Activated CD4-positive, alpha-beta T cell treated with anti-CD3 and anti-CD28 coated beads, Interleukin-2, amount 10 ng/mL, durations not matched to agents 24 days and 14 days (primary cell): ENCODE measurements around the gene ELP5. TPM values are rescaled to one million over a fixed set of nuclear protein-coding genes. Genes with fewer than 3 reads are reported as not detected.

Experiments
- DNase-seq: peaks from one replicate; pipeline ENCODE4 v3.0.0; 2022
- H3K27ac Mint-ChIP-seq: one replicate; pipeline ENCODE4 v1.8.0; 2022; ENCODE audit warnings: mild to moderate bottlenecking, mixed read lengths
- H3K27me3 Mint-ChIP-seq: one replicate; pipeline ENCODE4 v1.8.0; 2022; ENCODE audit warnings: mixed read lengths
- H3K36me3 Mint-ChIP-seq: one replicate; pipeline ENCODE4 v1.8.0; 2022; ENCODE audit warnings: low read depth, mild to moderate bottlenecking, mixed read lengths
- H3K4me1 Mint-ChIP-seq: one replicate; pipeline ENCODE4 v1.8.0; 2021; ENCODE audit warnings: mixed read lengths
- H3K4me3 Mint-ChIP-seq: one replicate; pipeline ENCODE4 v1.8.0; 2022; ENCODE audit warnings: mild to moderate bottlenecking, moderate library complexity, mixed read lengths
- H3K9me3 Mint-ChIP-seq: one replicate; pipeline ENCODE4 v1.8.0; 2021; ENCODE audit warnings: mixed read lengths
- intact Hi-C: fragments of 100-400 bp; cut with micrococcal nuclease; formaldehyde crosslinking; loops from one replicate; pipeline ENCODE4 v1.15.1; 2023
- total RNA-seq: library from RNA; stranded (reverse); gene quantifications from 2 replicates; pipeline ENCODE4 v1.2.3, GENCODE V29; 2022

ELP5 gene
- total RNA-seq, 1 donor from 2014 or later = 74.3 TPM

DNA sequence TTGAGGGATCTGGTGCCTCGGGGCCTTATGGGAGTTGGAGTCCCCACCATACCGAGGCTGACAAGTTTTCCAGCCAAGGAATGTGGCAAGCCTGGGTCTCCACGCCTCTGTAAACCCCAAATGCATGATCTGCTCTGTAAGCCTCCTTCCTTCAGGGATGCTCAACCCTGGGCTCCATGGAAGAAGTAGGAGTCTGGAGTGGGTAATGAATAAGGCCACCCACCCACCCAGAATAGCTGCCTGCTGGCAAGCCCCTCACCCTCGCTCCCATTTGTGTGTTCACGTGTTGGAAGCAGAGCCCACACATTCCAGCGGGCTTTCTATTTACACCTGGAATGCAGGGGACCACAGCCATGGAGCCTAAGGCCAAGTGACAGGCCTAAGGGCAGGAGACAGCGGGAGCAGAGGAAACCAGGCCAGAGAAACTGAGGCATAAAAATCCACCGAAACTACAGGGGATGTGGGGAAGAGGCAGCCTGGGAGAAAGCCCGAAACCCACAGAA is 36.8 kb upstream of the ELP5 start:
- H3K9me3 Mint-ChIP-seq = no peaks in the 10 kb centered on the region
- peaks cover 3% of the 10 kb centered on the region for H3K36me3 Mint-ChIP-seq
- intact Hi-C loops = loop anchor here (1.0 to 5.0 kb wide), 4 partner anchors 19 to 222 kb away; partner anchors contain the start of genes DVL2, EIF5A, ELP5 and FGF11
- H3K27me3 Mint-ChIP-seq = peaks cover 15% of the 10 kb centered on the region
- no peak for DNase-seq
- H3K27ac Mint-ChIP-seq = peak overlapping the region; percentile 99
- peaks cover 58% of the 10 kb centered on the region for H3K4me1 Mint-ChIP-seq
- H3K4me3 Mint-ChIP-seq = peak overlapping the region; percentile 96

DNA sequence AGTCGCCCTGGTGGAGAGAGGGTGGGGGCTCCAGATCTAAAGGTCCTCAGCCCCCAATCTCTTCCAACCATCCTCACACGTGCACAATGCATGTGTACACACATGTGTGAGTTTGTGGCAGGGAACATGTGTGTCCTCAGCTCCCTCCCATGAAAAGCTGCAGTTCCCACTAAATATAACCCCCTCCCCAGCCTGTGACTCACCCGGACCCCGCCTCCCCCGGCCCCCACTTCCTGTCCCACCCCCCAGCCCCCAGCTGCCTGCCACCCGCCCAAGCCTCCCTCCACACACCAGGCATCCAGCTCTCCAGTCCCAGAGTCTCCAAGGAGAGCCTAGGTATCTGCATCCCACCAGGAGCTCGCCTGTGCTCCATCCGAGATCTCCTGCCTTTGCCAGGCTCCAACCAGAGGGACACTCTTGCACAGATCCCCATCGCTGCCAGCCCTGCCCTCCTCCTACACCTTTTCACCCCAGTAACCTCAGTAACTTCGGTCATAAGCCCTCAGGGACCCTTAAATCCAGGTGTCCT is 36.3 kb upstream of the ELP5 start:
- Mint-ChIP-seq H3K4me3 (peak overlapping the region; percentile 96), H3K36me3 (peaks cover 5% of the 10 kb centered on the region), H3K9me3 (no peaks in the 10 kb centered on the region), H3K27me3 (peaks cover 14% of the 10 kb centered on the region), H3K4me1 (peaks cover 63% of the 10 kb centered on the region), H3K27ac (no peak overlapping the region)
- no peak for DNase-seq
- intact Hi-C loops = loop anchor here (1.0 to 5.0 kb wide), 4 partner anchors 19 to 222 kb away; partner anchors contain the start of genes DVL2, EIF5A, ELP5 and FGF11

DNA sequence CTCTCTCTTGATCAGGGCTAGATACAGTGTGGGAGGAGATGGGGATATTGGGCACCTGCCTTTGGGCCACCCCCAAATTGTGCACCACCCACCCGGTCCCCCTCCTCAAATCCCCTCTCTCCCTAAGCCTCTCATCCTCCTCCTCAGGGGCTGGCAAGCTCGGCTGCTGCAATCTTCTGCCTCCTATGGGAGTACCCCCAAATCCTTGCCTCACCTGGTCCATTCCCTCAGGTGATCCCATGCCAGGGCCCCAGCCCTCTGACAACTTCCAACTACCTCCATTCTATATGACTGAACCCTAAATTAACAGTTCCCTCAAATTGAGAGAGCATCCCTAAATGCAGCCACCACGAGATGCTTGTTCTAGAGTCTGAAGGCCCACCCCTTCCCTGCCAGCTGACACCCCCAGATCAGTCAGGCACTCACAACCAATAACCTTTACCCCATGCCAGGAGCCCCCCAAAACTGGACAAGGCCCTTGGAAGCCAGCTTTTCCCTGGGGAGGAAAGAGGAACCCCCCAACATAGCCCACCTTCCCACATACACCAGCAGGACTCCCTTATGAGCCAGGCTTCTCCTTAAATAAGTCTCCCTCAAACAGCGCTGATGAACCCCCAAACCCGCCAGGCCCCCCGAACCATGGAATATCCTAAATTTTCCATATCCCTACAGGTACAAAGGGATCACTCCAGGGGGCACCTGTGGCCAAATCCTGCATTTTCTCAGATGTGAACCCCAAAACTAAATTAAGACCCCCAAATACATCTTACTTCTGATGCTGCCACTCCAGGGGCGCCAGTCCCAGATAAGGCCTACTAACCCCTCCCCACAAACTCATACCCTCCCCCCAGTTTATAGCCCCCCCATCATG is 35.5 kb upstream of the ELP5 start:
- Mint-ChIP-seq H3K9me3 (no peaks in the 10 kb centered on the region), H3K4me3 (peak overlapping the region; percentile 65), H3K36me3 (peaks cover 12% of the 10 kb centered on the region), H3K4me1 (peaks cover 71% of the 10 kb centered on the region), H3K27ac (peak overlapping the region; percentile 42), H3K27me3 (peaks cover 14% of the 10 kb centered on the region)
- no peak for DNase-seq
- intact Hi-C loops = loop anchor here (5.0 kb wide), 1 partner anchor 221 kb away; the partner anchor contains the start of genes FGF11 and TMEM102

DNA sequence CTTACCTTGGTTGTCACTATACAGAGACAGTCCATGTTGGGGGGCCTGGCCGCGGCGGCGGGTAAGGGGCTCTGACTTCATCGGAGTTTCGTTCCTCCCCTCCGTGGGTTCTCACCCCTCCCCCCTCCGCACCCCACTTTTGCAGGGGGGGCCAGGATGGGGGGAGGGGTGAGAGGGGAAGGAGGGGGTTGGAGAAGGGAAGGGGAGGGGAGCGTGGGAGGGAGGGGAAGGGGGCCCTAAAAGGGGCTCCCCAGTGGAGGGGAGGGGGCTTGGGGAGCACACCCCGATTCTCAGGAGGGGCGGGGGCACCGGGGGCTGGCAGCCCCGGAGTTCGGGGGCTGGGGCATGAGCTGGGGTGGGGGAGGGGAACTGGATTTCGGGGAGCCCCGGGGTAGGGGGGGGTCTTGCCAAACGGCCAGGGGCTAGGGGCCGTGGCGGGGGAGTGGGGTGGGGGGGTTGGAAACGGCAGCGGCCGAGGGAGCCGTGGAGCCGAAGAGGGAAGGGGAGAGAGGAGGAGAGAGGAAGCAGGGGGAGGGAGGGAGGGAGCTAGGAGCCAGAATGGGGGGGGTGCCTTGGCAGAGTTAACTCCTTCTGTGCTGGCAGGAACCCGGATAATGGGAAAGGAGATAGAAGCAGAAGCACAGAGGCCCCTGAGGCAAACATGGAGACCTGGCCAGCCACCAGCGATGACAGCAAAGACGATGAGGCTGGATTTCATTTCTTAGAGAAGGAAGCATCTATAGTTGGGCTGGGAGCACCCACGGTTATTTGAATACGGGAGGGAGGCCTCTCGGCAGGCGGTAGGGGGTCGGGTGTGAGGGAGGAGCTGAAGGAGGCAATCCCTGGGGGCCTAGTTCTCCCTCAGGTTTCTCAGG is 34.7 kb upstream of the ELP5 start:
- Mint-ChIP-seq H3K36me3 (peaks cover 13% of the 10 kb centered on the region), H3K4me1 (peaks cover 69% of the 10 kb centered on the region), H3K27ac (peak overlapping the region; percentile 81), H3K4me3 (peak overlapping the region; percentile 98), H3K9me3 (no peaks in the 10 kb centered on the region), H3K27me3 (peaks cover 8% of the 10 kb centered on the region)
- intact Hi-C loops = loop anchor here (5.0 kb wide), 1 partner anchor 220 kb away; the partner anchor contains the start of genes FGF11 and TMEM102
- peak; percentile 71 for DNase-seq

DNA sequence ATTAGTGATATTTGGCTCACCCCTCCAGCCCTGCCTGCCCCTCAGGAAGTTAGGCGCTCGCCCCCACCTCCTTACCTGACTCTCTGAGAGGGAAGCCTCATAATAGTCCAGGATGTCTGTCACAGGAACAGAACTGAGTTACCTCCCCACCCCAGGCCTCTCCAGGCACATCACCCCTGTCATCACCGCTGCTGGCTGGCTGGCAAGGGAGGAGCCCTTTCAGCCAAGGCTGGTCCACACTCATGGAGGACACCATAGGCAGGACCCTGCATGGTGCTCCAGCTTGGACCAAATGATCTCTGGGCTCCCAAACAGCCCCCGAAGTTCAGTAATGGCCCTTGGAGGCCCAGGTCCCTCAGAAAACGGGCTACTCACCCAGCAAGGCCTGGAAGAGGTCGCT is 33.8 kb upstream of the ELP5 start:
- Mint-ChIP-seq H3K36me3 (peaks cover 13% of the 10 kb centered on the region), H3K4me3 (peak overlapping the region; percentile 98), H3K27ac (no peak overlapping the region), H3K4me1 (peaks cover 68% of the 10 kb centered on the region), H3K27me3 (peaks cover 7% of the 10 kb centered on the region), H3K9me3 (no peaks in the 10 kb centered on the region)
- intact Hi-C loops = loop anchor here (5.0 kb wide), 1 partner anchor 219 kb away; the partner anchor contains the start of genes FGF11 and TMEM102
- peak; percentile 63 for DNase-seq

DNA sequence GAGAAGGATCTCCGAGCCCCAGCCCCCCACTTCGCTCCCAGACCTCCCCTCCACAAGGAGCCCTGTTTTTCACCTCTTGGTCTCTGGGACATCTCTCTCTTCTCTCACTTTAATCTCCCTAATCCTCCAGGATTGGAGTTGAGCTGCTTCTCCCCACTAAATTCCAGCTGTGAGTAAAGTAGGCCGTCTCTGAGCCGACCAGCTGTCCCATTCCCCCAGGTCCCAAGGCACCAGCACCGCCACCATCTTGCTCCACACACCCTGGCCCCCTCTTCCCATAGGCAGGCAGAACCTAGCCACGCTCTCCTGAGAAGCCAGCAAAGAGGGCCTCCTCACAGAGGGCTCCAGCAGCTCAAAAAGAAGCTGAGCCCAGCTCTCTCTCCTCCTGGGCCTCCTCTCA is 33.3 kb upstream of the ELP5 start:
- intact Hi-C loops = loop anchor here (1.0 to 5.0 kb wide), 2 partner anchors 16 to 219 kb away; partner anchors contain the start of genes DVL2, FGF11 and TMEM102
- no peak for DNase-seq
- Mint-ChIP-seq H3K4me1 (peaks cover 62% of the 10 kb centered on the region), H3K9me3 (no peaks in the 10 kb centered on the region), H3K27me3 (peaks cover 2% of the 10 kb centered on the region), H3K36me3 (peaks cover 18% of the 10 kb centered on the region), H3K4me3 (peak overlapping the region; percentile 98), H3K27ac (peak overlapping the region; percentile 71)

DNA sequence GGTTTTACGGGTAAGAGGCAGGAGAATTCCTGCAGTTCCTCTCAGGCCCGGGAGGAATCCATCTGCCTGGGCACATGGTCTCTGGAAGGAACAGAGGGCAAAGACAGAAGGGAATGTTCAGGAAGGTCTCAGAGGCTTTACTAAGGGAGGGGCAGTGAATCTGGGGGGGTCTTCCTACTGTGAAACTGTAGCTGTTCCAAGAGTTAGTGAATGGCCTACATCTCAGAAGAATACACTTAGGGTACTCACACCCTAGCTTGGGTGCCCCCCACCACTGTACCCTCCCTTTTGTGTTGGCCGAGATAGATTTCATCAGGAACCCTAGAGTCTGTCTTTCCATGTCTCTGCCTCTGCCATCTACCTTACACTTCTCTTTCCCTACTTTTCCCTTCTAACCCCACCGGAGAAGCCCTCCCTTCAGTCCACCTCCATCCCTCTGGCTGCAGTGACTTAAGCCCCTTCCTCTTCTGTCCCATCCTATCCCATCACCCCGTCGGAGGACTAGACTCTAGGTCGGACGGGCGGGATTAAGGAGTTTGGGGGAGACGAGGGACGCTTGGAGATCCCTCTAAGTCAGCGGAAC is 32.7 kb upstream of the ELP5 start:
- H3K9me3 Mint-ChIP-seq = no peaks in the 10 kb centered on the region
- peak overlapping the region; percentile 97 for H3K27ac Mint-ChIP-seq
- H3K4me1 Mint-ChIP-seq = peaks cover 57% of the 10 kb centered on the region
- peaks cover 21% of the 10 kb centered on the region for H3K36me3 Mint-ChIP-seq
- H3K4me3 Mint-ChIP-seq = peak overlapping the region; percentile 98
- peaks cover 2% of the 10 kb centered on the region for H3K27me3 Mint-ChIP-seq
- no peak for DNase-seq
- intact Hi-C loops = loop anchor here (1.0 to 5.0 kb wide), 2 partner anchors 15 to 218 kb away; partner anchors contain the start of genes DVL2, FGF11 and TMEM102

DNA sequence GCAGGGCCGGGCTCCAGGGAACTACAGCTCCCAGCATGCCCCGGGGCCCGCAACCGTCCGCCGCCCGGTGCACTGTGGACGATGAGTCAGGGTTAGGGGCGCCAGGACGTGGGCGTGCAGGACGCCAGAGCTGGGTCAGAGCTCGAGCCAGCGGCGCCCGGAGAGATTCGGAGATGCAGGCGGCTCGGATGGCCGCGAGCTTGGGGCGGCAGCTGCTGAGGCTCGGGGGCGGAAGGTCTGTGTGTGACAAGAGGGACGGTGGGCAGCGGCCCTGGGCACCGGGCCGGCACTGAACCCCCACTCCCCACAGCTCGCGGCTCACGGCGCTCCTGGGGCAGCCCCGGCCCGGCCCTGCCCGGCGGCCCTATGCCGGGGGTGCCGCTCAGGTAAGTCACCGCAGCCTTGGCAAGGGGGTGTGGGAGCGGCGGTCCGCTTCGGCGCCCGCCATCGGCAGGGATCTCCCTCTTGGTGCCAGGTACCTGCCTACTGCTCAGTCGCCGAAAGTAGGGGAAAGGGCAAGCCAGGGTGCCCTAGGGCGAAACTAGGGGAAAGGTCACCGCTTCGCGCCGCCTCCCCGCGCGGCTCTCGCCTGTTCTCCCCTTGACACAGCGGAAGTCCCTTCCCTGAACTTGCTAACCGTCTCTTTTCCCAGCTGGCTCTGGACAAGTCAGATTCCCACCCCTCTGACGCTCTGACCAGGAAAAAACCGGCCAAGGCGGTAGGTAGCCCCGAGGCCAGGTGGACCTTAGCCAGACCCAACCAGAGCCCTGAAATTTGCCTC is 32.0 kb upstream of the ELP5 start, which contains the start of the genes ACADVL and DLG4:
Gene ACADVL, plus strand, starts transcription at position 127 of the 781 bp plus-strand sequence. Its CDS starts 47 bp downstream, at position 174.
Gene DLG4, minus strand, starts transcription at position 25 of the 781 bp plus-strand sequence.
- no peaks in the 10 kb centered on the region for H3K9me3 Mint-ChIP-seq
- peak within 1 kb of the TSS; percentile 98 for H3K4me3 Mint-ChIP-seq
- intact Hi-C loops = loop anchor here (1.0 to 5.0 kb wide), 3 partner anchors 14 to 217 kb away; partner anchors contain the start of genes DVL2, FGF11 and TMEM102
- H3K27ac Mint-ChIP-seq = peak within 1 kb of the TSS; percentile 97
- peak; percentile 93 for DNase-seq
- peaks cover 23% of the 10 kb centered on the region for H3K36me3 Mint-ChIP-seq
- no peaks in the 10 kb centered on the region for H3K27me3 Mint-ChIP-seq
- peaks cover 50% of the 10 kb centered on the region for H3K4me1 Mint-ChIP-seq

DNA sequence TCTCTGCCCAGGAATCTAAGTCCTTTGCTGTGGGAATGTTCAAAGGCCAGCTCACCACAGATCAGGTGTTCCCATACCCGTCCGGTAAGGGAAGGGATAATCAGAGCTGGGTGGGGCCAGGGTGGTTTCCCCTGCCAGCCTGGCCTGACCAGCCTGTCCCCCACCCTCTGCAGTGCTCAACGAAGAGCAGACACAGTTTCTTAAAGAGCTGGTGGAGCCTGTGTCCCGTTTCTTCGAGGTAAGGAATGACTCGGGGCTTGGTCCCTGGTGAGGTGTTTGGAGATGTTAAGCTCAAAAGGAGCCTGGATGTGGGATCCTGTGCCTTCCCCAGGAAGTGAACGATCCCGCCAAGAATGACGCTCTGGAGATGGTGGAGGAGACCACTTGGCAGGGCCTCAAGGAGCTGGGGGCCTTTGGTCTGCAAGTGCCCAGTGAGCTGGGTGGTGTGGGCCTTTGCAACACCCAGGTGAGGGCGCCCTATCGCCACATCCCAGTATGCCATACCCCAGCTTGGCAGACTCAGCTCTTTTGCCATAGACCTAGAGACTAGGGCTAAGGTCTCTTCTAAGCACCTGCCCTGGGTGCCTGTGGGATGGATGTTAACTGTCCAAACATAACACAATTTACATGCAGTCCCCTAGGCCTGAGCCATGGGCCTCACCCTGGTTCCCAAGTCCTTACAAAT is 31.3 kb upstream of the ELP5 start:
- Mint-ChIP-seq H3K36me3 (peaks cover 26% of the 10 kb centered on the region), H3K4me3 (peak overlapping the region; percentile 98), H3K9me3 (no peaks in the 10 kb centered on the region), H3K27ac (peak overlapping the region; percentile 91), H3K4me1 (peaks cover 44% of the 10 kb centered on the region), H3K27me3 (no peaks in the 10 kb centered on the region)
- intact Hi-C loops = loop anchor here (2.0 kb wide), 1 partner anchor 76 kb away; no protein-coding TSS in a partner anchor
- DNase-seq = peak; percentile 87

DNA sequence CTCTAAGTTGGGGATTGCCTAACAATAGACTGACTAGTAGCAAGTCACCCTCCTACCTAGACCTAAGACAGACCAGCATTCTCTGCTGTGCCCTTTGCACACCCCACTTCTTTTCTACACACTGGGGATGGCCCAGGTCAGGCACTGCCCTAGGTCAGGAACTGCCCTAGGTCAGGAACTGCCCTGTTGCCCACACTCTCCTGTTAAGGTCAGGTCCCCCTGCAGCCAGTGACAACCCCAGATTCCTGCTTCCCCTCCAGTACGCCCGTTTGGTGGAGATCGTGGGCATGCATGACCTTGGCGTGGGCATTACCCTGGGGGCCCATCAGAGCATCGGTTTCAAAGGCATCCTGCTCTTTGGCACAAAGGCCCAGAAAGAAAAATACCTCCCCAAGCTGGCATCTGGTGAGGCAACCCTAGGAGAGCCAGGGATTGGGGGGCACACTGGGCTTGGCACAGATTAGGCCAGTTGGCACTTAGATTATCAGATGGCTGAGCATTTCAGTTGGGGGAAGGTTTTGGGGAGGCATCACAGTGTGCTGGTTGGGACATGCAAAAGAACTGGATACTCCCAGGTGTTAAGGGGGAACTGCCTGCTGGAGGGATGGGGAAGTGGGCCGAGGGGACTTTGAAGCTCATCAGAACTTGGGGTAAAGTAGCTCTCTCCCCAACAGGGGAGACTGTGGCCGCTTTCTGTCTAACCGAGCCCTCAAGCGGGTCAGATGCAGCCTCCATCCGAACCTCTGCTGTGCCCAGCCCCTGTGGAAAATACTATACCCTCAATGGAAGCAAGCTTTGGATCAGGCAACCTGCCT is 30.5 kb upstream of the ELP5 start:
- no peak for DNase-seq
- H3K27ac Mint-ChIP-seq = no peak overlapping the region
- peaks cover 29% of the 10 kb centered on the region for H3K36me3 Mint-ChIP-seq
- H3K4me3 Mint-ChIP-seq = peak overlapping the region; percentile 98
- intact Hi-C loops = loop anchor here (2.0 kb wide), 1 partner anchor 75 kb away; no protein-coding TSS in a partner anchor
- peaks cover 37% of the 10 kb centered on the region for H3K4me1 Mint-ChIP-seq
- no peaks in the 10 kb centered on the region for H3K9me3 Mint-ChIP-seq
- no peaks in the 10 kb centered on the region for H3K27me3 Mint-ChIP-seq
